ENCODE data around the gene MTHFD2L.
A peak's percentile ranks its signal among the peaks of the same experiment; 100 is the strongest.

Gene MTHFD2L

GRCh38 chr4:74319470-74319869, 161.6 kb downstream of the MTHFD2L start:
- H3K4me3 ChIP-seq (ENCODE audit: low read depth, low read length) = no peak overlapping the region
- TF ChIP-seq CTCF (IDR thresholded peaks at IDR 0.05; ENCODE audit: low read depth, low read length, missing control alignments) = no peak
- no peak for DNase-seq (ENCODE audit: low read depth)

GRCh38 chr4:74320559-74321118, 162.7 kb downstream of the MTHFD2L start:
- H3K4me3 ChIP-seq (ENCODE audit: low read depth, low read length) = no peak overlapping the region
- peak; percentile 15 for DNase-seq (ENCODE audit: low read depth)
- peak; percentile 50 for TF ChIP-seq CTCF (IDR thresholded peaks at IDR 0.05; ENCODE audit: low read depth, low read length, missing control alignments)

- no peak for TF ChIP-seq CTCF (IDR thresholded peaks at IDR 0.05; ENCODE audit: low read depth, low read length, missing control alignments)
- no peak overlapping the region for H3K4me3 ChIP-seq (ENCODE audit: low read depth, low read length)
- no peak for DNase-seq (ENCODE audit: low read depth)
These were observed 164.4 kb downstream of the MTHFD2L start for GRCh38 chr4:74322301-74322700.

GRCh38 chr4:74323663-74324062, 165.7 kb downstream of the MTHFD2L start:
- TF ChIP-seq CTCF (IDR thresholded peaks at IDR 0.05; ENCODE audit: low read depth, low read length, missing control alignments) = no peak
- H3K4me3 ChIP-seq (ENCODE audit: low read depth, low read length) = no peak overlapping the region
- no peak for DNase-seq (ENCODE audit: low read depth)

GRCh38 chr4:74324262-74324661, 166.3 kb downstream of the MTHFD2L start:
- no peak overlapping the region for H3K4me3 ChIP-seq (ENCODE audit: low read depth, low read length)
- no peak for DNase-seq (ENCODE audit: low read depth)
- TF ChIP-seq CTCF (IDR thresholded peaks at IDR 0.05; ENCODE audit: low read depth, low read length, missing control alignments) = no peak

- DNase-seq (ENCODE audit: low read depth) = no peak
- no peak overlapping the region for H3K4me3 ChIP-seq (ENCODE audit: low read depth, low read length)
- no peak for TF ChIP-seq CTCF (IDR thresholded peaks at IDR 0.05; ENCODE audit: low read depth, low read length, missing control alignments)
These were observed 168.0 kb downstream of the MTHFD2L start for GRCh38 chr4:74325886-74326285.

GRCh38 chr4:74327762-74328161, 169.8 kb downstream of the MTHFD2L start:
- H3K4me3 ChIP-seq (ENCODE audit: low read depth, low read length) = no peak overlapping the region
- DNase-seq (ENCODE audit: low read depth) = no peak
- no peak for TF ChIP-seq CTCF (IDR thresholded peaks at IDR 0.05; ENCODE audit: low read depth, low read length, missing control alignments)

Measured in GM12864 (cell line).